HG03565 (cell line): ENCODE results near the gene BDNF.
"Not testable (repeated sequence)": the region's sequence is repeated elsewhere in the genome, so short reads cannot be mapped to it uniquely, and the experiment has no call there.

Source experiments
- ATAC-seq: cut with Tn5 transposase; IDR thresholded peaks from one replicate; pipeline ENCODE4 v1.9.1; 2021; ENCODE audit warnings: mild to moderate bottlenecking, moderate library complexity; ENCODE audit not compliant: unreplicated experiment

Gene BDNF

GRCh38 chr11:27700351-27701301 lies at the start of gene BDNF:
Gene BDNF (minus strand): TSS chr11:27700455. CDS start chr11:27658564, 41,891 bp downstream.
- ATAC-seq, result no peak

GRCh38 chr11:27740362-27741013 lies 40.2 kb upstream of the BDNF start:
- no peak for ATAC-seq

GRCh38 chr11:27735281-27735680 lies 35.0 kb upstream of the BDNF start:
- no peak for ATAC-seq

- not testable (repeated sequence) for ATAC-seq
Measured at GRCh38 chr11:27731803-27732202, 31.5 kb upstream of the BDNF start.

GRCh38 chr11:27726981-27727380 lies 26.7 kb upstream of the BDNF start:
- ATAC-seq, result no peak

- ATAC-seq, result no peak
Measured at GRCh38 chr11:27723687-27724086, 23.4 kb upstream of the BDNF start.

GRCh38 chr11:27722953-27723344 lies 22.7 kb upstream of the BDNF start:
- ATAC-seq, result no peak

- ATAC-seq, result no peak
Measured at GRCh38 chr11:27722117-27722952, 22.1 kb upstream of the BDNF start.

GRCh38 chr11:27721264-27722116 lies 21.2 kb upstream of the BDNF start:
- no peak for ATAC-seq

GRCh38 chr11:27720277-27720830 lies 20.1 kb upstream of the BDNF start:
- ATAC-seq, result no peak

- ATAC-seq, result no peak
Measured at GRCh38 chr11:27719546-27719925, 19.3 kb upstream of the BDNF start.

- ATAC-seq, result no peak
Measured at GRCh38 chr11:27718863-27719545, 18.7 kb upstream of the BDNF start.

GRCh38 chr11:27718346-27718862 lies 18.1 kb upstream of the BDNF start:
- no peak for ATAC-seq

GRCh38 chr11:27717801-27718229 lies 17.6 kb upstream of the BDNF start:
- no peak for ATAC-seq

- no peak for ATAC-seq
Measured at GRCh38 chr11:27717377-27717776, 17.1 kb upstream of the BDNF start.

- no peak for ATAC-seq
Measured at GRCh38 chr11:27716835-27717234, 16.6 kb upstream of the BDNF start.

GRCh38 chr11:27716216-27716615 lies 16.0 kb upstream of the BDNF start:
- ATAC-seq, result no peak

GRCh38 chr11:27711725-27712124 lies 11.5 kb upstream of the BDNF start:
- no peak for ATAC-seq

- ATAC-seq, result no peak
Measured at GRCh38 chr11:27710536-27710935, 10.3 kb upstream of the BDNF start.
